Measurements from ENCODE around the gene INA. TPM values are rescaled to one million over a fixed set of nuclear protein-coding genes. Genes with fewer than 3 reads are reported as not detected.

INA gene
- total RNA-seq, 1 experiment from 2014 or later, result 0.08 TPM

DNA sequence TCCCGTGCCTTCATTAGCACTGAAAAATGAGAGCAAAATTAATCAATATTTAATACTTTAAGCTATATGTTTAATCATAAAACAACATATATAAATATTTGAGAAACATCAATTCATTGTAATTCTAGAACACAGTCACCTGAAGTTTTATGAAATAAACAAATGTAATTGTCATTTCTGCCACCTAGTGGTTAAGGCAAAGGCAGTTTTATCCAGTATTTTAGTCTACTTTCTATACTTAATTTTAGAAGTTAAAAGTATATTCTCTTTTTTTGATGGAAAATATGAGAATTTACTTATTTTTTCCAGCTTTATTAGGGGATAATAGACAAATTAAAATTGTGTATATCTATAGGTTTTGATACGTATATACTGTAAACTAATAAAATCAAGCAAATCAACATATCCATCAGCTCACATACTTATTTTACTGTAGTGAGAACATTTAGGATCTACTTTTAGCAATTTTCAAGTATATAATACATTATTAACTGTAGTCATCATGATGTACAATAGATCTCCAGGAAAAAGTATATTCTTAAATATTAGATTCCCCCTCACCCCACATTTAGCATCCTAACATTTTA lies 57.1 kb downstream of the INA start:
- in situ Hi-C loops (cut with HindIII; ENCODE audit: low pct_unique_long_range_greater_than_20kb, low sequenced_read_pairs), result no loop called here

DNA sequence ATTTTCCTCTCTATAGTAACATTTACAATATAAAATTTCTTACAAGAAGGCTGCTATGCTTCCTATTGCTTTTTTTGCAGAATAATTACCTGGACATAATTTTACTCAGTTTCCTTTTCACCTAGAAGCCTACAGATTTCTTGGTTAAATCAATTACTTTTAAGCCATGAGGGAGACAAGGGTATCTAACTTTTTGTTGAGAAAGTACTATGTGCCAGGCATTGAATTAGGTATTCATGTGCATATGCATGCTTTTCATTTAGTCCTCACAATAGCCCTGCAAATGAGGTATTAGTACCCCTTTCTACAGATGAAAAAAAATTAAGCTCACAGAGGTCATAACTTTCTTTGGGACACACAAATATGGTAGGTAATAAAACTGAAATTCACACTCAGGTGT lies 57.6 kb downstream of the INA start:
- DNase-seq (ENCODE audit: low read depth, low spot score), result no peak
- TF ChIP-seq SIN3A (IDR thresholded peaks at IDR 0.05; ENCODE audit: borderline replicate concordance, insufficient read depth, low read depth, low read length), result no peak
- no peak for TF ChIP-seq TCF7L2 (IDR thresholded peaks at IDR 0.05; ENCODE audit: low read depth, low read length)
- TF ChIP-seq POLR2AphosphoS5 (IDR thresholded peaks at IDR 0.05; ENCODE audit: low read depth, low read length), result no peak
- Histone ChIP-seq H3K4me1 (ENCODE audit: control insufficient read depth, insufficient read depth, low read length) (no peaks in the 10 kb centered on the region), H3K9me3 (ENCODE audit: control insufficient read depth, insufficient read depth, low read depth, low read length) (no peaks in the 10 kb centered on the region), H3K36me3 (ENCODE audit: control insufficient read depth, insufficient read depth, low read length) (peaks cover 22% of the 10 kb centered on the region), H3K4me3 (ENCODE audit: low read depth in 2 of 2, low read length in 2 of 2) (no peak overlapping the region), H3K27me3 (ENCODE audit: control insufficient read depth, insufficient read depth, low read length) (no peaks in the 10 kb centered on the region), H3K27ac (ENCODE audit: low read length) (no peak overlapping the region)
- intact Hi-C loops (cut with micrococcal nuclease; ENCODE audit: unreplicated experiment) (no loop called here), in situ Hi-C loops (cut with HindIII; ENCODE audit: low pct_unique_long_range_greater_than_20kb, low sequenced_read_pairs) (no loop called here)
- CTCF ChIA-PET, result interaction anchor here (0.6 to 0.8 kb wide), 2 partner anchors 13 to 155 kb away, joined by 3 to 7 read pairs; no protein-coding TSS in a partner anchor
- BruUV-seq (replicated peaks), result no TSS peak
- POLR2A ChIA-PET, result interaction anchor here (0.6 kb wide), 1 partner anchor 15 kb away, joined by 6 read pairs; no protein-coding TSS in a partner anchor
- ATAC-seq, result no peak

More for the DNA sequence above, 57.1 kb downstream of the INA start:
- no peak overlapping the region for H3K4me3 ChIP-seq (ENCODE audit: low read depth in 2 of 2, low read length in 2 of 2)
- POLR2A ChIA-PET, result interaction anchor here (0.5 to 0.8 kb wide), 3 partner anchors 9 to 33 kb away, joined by 3 to 6 read pairs (median 4); no protein-coding TSS in a partner anchor
- no peaks in the 10 kb centered on the region for H3K27me3 ChIP-seq (ENCODE audit: control insufficient read depth, insufficient read depth, low read length)
- peaks cover 22% of the 10 kb centered on the region for H3K36me3 ChIP-seq (ENCODE audit: control insufficient read depth, insufficient read depth, low read length)
- no peaks in the 10 kb centered on the region for H3K9me3 ChIP-seq (ENCODE audit: control insufficient read depth, insufficient read depth, low read depth, low read length)
- ATAC-seq (no peak), DNase-seq (ENCODE audit: low read depth, low spot score) (no peak)
- H3K4me1 ChIP-seq (ENCODE audit: control insufficient read depth, insufficient read depth, low read length), result no peaks in the 10 kb centered on the region
- intact Hi-C loops (cut with micrococcal nuclease; ENCODE audit: unreplicated experiment), result no loop called here
- BruUV-seq (replicated peaks), result no TSS peak
- TF ChIP-seq, protein P1, sequence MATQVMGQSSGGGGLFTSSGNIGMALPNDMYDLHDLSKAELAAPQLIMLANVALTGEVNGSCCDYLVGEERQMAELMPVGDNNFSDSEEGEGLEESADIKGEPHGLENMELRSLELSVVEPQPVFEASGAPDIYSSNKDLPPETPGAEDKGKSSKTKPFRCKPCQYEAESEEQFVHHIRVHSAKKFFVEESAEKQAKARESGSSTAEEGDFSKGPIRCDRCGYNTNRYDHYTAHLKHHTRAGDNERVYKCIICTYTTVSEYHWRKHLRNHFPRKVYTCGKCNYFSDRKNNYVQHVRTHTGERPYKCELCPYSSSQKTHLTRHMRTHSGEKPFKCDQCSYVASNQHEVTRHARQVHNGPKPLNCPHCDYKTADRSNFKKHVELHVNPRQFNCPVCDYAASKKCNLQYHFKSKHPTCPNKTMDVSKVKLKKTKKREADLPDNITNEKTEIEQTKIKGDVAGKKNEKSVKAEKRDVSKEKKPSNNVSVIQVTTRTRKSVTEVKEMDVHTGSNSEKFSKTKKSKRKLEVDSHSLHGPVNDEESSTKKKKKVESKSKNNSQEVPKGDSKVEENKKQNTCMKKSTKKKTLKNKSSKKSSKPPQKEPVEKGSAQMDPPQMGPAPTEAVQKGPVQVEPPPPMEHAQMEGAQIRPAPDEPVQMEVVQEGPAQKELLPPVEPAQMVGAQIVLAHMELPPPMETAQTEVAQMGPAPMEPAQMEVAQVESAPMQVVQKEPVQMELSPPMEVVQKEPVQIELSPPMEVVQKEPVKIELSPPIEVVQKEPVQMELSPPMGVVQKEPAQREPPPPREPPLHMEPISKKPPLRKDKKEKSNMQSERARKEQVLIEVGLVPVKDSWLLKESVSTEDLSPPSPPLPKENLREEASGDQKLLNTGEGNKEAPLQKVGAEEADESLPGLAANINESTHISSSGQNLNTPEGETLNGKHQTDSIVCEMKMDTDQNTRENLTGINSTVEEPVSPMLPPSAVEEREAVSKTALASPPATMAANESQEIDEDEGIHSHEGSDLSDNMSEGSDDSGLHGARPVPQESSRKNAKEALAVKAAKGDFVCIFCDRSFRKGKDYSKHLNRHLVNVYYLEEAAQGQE (IDR thresholded peaks at IDR 0.05; ENCODE audit: insufficient read depth in 1 of 2, low read depth in 2 of 2, low read length in 1 of 2), result no peak
- TF ChIP-seq SIN3A (IDR thresholded peaks at IDR 0.05; ENCODE audit: borderline replicate concordance, insufficient read depth, low read depth, low read length) (no peak), POLR2AphosphoS5 (IDR thresholded peaks at IDR 0.05; ENCODE audit: low read depth, low read length) (no peak), TCF7L2 (IDR thresholded peaks at IDR 0.05; ENCODE audit: low read depth, low read length) (no peak)
- TF ChIP-seq, protein P2, sequence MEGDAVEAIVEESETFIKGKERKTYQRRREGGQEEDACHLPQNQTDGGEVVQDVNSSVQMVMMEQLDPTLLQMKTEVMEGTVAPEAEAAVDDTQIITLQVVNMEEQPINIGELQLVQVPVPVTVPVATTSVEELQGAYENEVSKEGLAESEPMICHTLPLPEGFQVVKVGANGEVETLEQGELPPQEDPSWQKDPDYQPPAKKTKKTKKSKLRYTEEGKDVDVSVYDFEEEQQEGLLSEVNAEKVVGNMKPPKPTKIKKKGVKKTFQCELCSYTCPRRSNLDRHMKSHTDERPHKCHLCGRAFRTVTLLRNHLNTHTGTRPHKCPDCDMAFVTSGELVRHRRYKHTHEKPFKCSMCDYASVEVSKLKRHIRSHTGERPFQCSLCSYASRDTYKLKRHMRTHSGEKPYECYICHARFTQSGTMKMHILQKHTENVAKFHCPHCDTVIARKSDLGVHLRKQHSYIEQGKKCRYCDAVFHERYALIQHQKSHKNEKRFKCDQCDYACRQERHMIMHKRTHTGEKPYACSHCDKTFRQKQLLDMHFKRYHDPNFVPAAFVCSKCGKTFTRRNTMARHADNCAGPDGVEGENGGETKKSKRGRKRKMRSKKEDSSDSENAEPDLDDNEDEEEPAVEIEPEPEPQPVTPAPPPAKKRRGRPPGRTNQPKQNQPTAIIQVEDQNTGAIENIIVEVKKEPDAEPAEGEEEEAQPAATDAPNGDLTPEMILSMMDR (IDR thresholded peaks at IDR 0.05), result no peak
- CTCF ChIA-PET, result interaction anchor here (0.6 kb wide), 1 partner anchor 155 kb away, joined by 7 read pairs; no protein-coding TSS in a partner anchor
- no peak overlapping the region for H3K27ac ChIP-seq (ENCODE audit: low read length)

DNA sequence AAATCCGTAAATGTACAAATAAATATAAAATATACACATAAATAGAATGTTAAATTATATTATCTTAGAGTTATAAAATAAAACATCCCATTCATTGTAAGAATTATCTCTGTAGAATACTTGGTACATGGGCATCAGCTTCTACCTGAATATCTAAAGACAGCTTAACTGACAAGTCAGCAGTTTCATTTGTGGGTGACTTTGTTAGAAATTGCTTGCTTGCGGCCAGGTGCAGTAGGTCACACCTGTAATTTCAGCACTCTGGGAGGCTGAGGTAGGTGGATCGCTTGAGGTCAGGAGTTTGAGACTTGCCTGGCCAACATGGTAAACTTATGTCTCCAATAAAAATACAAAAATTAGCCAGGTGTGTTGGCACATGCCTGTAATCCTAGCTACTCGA lies 59.4 kb downstream of the INA start:
- DNase-seq (ENCODE audit: low read depth, low spot score), result no peak
- H3K4me3 ChIP-seq (ENCODE audit: low read depth in 2 of 2, low read length in 2 of 2), result no peak overlapping the region
- no peaks in the 10 kb centered on the region for H3K9me3 ChIP-seq (ENCODE audit: control insufficient read depth, insufficient read depth, low read depth, low read length)
- peaks cover 22% of the 10 kb centered on the region for H3K36me3 ChIP-seq (ENCODE audit: control insufficient read depth, insufficient read depth, low read length)
- ChIA-PET POLR2A (no interaction called here), CTCF (interaction anchor here (0.6 kb wide), 1 partner anchor 147 kb away, joined by 5 read pairs; no protein-coding TSS in a partner anchor)
- no peaks in the 10 kb centered on the region for H3K27me3 ChIP-seq (ENCODE audit: control insufficient read depth, insufficient read depth, low read length)
- BruUV-seq (replicated peaks), result no TSS peak
- intact Hi-C loops (cut with micrococcal nuclease; ENCODE audit: unreplicated experiment) (no loop called here), in situ Hi-C loops (cut with HindIII; ENCODE audit: low pct_unique_long_range_greater_than_20kb, low sequenced_read_pairs) (no loop called here)
- no peak overlapping the region for H3K27ac ChIP-seq (ENCODE audit: low read length)
- H3K4me1 ChIP-seq (ENCODE audit: control insufficient read depth, insufficient read depth, low read length), result no peaks in the 10 kb centered on the region
- no peak for TF ChIP-seq POLR2AphosphoS5 (IDR thresholded peaks at IDR 0.05; ENCODE audit: low read depth, low read length)
- no peak for TF ChIP-seq SIN3A (IDR thresholded peaks at IDR 0.05; ENCODE audit: borderline replicate concordance, insufficient read depth, low read depth, low read length)
- TF ChIP-seq, protein P2 (IDR thresholded peaks at IDR 0.05), result no peak
- TF ChIP-seq, protein P1 (IDR thresholded peaks at IDR 0.05; ENCODE audit: insufficient read depth in 1 of 2, low read depth in 2 of 2, low read length in 1 of 2), result no peak
- TF ChIP-seq TCF7L2 (IDR thresholded peaks at IDR 0.05; ENCODE audit: low read depth, low read length), result no peak
- ATAC-seq, result no peak

Data from Panc1 (cell line).